GM18868 (cell line): ENCODE measurements around the gene IP6K2.

Source experiments
- ATAC-seq: cut with Tn5 transposase; IDR thresholded peaks from one replicate; pipeline ENCODE4 v1.9.1; 2021; ENCODE audit warnings: mild to moderate bottlenecking, moderate library complexity; ENCODE audit not compliant: unreplicated experiment

IP6K2 gene

GRCh38 chr3:48692551-48692950 lies 24.5 kb downstream of the IP6K2 start:
- ATAC-seq = no peak

DNA sequence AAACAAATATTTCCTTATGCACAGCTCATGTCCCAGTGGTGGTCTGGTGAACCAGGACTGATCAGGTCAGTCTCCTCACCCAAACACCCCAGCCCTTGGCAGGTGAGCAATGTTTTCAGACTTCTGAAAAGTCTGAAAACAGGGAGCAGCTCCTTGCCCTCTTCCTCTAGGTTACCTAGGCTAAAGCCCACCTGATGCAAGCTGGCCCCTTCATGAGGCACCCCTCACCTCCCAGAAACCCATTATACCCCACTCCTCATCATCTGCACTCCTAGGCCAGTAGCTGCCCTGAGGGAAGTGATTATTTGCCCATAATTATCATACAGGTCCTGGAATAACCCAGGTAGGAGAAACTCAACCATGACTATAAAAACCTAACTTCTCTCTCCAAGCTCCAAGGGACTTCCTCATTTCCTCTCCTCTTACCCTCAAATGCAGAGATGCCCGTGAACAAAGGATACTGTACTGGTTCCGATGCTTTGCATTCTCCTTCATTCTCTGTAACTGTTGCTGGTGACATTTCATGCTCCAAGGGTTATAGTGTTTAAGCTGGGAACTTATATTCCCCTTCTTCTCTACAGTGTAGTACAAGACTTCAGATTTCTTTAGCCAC lies 26.1 kb downstream of the IP6K2 start:
- no peak for ATAC-seq

- ATAC-seq = no peak
These were observed 27.6 kb downstream of the IP6K2 start for GRCh38 chr3:48689384-48689783.

DNA sequence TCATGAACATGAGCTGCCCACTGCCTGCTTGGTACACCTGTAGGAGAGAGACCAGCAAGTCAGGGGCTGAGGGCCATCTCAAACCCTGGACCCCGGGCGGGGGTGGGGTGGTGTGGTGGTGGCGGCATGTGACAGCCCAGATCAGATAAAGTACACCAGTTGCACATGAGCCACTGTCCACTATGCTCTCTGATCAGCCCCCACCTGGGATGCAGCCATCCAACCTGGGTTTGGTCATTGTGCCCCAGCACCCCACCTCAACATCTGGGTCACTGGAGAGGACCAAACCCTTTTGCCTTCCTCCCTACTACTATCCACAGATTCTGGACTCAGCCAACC lies 28.3 kb downstream of the IP6K2 start:
- ATAC-seq = no peak

GRCh38 chr3:48688032-48688736 lies 28.8 kb downstream of the IP6K2 start:
- no peak for ATAC-seq

- no peak for ATAC-seq
These were observed 29.8 kb downstream of the IP6K2 start for GRCh38 chr3:48687220-48687678.

- ATAC-seq = no peak
These were observed 30.3 kb downstream of the IP6K2 start for GRCh38 chr3:48686538-48687219.

- ATAC-seq = peak; percentile 78
These were observed 31.2 kb downstream of the IP6K2 start, which contains the start of gene NCKIPSD for GRCh38 chr3:48685603-48686511. Gene NCKIPSD (minus strand): TSS chr3:48685915. CDS start chr3:48685807, 108 bp downstream.

GRCh38 chr3:48685293-48685602 lies 31.8 kb downstream of the IP6K2 start:
- no peak for ATAC-seq

GRCh38 chr3:48684480-48685143 lies 32.4 kb downstream of the IP6K2 start:
- ATAC-seq = no peak

DNA sequence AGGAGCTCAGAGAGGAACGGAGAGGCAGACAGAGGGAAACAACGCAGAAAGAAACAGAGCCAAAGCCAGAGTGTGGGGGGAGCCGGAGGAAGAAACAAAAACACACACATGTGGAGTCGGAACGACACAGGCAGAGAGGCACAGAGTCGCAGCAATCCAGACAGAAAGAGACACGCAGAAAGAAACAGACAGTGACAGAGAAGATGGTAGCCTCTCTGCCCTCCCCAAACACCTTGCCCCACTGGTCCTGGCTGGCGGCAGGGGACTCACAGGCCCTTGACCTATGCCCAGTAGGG lies 33.0 kb downstream of the IP6K2 start:
- no peak for ATAC-seq

- ATAC-seq = no peak
These were observed 34.2 kb downstream of the IP6K2 start for GRCh38 chr3:48682786-48683185.

DNA sequence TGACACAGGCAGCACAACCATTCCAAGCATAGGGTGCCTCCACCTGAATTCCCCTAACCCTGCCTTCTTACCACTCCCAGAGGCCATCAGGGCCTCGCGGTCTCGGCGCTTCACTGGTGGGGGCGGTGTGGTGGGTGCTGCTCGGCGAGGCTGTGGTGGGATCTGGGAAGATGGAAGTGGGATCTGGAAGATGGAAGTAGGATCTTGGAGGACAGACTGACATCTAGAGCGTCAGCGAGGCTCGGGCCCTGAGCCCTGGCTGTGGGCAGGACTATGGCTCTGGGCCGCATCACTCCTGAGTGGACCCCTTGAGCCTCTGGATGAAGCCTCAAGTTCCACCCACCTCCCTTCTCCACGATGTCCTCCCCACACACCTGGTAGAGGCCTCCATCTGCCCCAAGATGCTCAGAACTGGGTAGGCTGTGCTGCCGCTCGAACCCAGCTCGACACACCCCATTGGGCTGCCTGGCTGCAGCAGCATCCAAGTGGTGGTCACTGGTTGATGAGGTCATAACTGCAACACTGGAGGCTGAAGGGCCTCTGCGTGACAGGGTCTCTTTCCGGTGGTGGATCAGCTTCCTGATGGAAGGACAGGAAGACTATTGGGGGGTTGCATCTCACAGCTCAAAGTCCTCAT lies 34.9 kb downstream of the IP6K2 start:
- ATAC-seq = no peak

- no peak for ATAC-seq
These were observed 35.5 kb downstream of the IP6K2 start for GRCh38 chr3:48681541-48681880.

GRCh38 chr3:48680811-48681540 lies 36.0 kb downstream of the IP6K2 start:
- ATAC-seq = no peak

DNA sequence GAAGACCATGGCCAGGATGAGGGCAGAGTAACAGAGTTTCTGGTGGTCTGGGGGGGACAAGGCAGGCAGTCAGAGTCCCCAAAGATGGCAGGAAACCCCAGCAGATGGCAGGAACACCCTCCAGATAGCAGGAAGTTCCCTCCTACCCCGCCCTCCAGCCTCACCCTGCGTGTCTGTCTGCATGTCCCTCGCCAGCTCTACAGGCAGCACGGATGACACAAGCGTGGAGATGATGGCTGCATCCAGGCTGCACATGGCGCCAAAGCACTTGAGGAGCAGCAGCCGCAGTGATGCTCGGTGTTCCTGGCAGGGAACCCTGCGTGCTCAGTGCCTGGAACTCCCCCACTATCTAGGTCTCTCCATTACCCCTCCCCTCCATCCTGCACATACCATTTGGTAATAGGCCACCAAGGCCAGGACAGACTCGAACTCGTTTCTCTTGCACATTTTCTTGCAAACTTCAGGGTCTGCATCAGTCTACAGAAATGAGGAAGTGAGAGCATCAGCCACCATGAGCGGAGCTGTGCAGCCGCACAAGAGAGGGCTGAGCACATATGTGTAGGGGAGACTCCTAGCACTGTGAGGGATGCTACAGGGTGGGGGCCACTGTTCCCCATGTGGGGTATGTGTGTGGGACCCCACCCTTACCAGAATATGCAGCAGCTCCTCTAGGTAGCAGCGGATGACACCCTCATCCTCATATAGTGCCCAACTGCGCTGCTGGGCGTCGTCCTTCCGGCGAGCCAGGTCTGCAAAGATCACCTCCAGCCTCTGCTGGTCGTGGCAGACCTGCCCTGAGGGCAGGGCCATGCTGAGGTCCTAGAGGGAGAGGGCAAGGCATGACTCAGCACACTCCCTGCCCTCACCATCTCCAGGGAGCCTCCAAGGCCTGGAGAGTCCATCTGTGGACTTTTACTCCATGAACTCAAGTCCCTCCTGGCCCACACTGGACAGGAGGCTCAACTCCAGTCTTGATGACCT lies 37.3 kb downstream of the IP6K2 start:
- ATAC-seq = peak; percentile 39

DNA sequence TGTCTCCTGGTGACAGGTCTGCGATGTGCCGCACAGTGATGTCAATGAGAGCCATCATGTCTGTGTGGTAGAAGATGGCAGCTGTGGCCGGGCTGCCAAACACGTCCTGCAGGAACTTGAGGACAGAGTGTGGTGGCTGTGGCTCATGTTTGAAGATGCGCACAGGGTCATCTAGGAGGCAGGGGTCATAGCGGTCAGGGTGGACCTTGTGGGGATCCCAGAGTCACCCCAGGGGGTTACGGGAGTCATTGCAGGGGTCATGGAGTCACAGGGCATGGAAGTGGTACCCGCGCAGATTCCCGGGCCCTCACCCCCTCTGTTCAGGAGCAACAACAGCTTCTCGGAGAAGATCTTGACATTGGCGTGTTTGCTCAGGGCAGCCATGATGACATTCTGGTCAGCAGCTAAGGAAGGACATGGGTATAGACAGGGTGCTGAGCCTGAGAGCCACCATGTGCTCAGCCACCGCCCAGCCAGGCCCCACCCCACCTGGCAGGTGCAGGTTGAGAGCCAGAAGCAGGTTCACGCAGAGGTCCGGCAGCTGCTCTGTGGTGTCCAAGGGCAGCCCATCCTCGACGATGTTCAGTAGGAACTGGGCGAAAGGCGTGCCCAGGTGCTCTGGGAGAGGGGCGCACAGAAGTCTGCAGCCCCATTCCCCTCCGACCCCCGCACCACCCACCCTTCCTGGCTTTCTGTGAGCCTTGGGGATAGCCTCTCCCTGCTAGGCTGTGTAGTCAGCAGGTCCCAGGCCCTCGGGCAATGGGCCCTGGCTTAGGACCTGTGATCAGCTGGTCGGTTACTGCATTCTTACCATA lies 38.2 kb downstream of the IP6K2 start:
- no peak for ATAC-seq

GRCh38 chr3:48678056-48678455 lies 39.0 kb downstream of the IP6K2 start:
- ATAC-seq = no peak
